GM23338 (cell line): ENCODE data around the gene POMP. TPM values are rescaled to one million over a fixed set of nuclear protein-coding genes. Genes with fewer than 3 reads are reported as not detected.

Experiments used
- ATAC-seq: fragments of 200-7000 bp; cut with Tn5 transposase; 3 replicates; pipeline ENCODE4 v1.9.1; 2020
- DNase-seq: peaks from one replicate; pipeline ENCODE4 v3.0.0-alpha.2; 2015; ENCODE audit warnings: low spot score
- H2AFZ ChIP-seq: fragments of 200-600 bp; sonication (generic); 2 replicates; pipeline ENCODE4 v1.8.0; 2016; ENCODE audit warnings: antibody characterized with exemption, mild to moderate bottlenecking, moderate library complexity
- H3F3A ChIP-seq: fragments of 200-600 bp; sonication (generic); replicated peaks from 2 replicates; pipeline ENCODE4 v1.8.0; 2017; ENCODE audit warnings: antibody characterized with exemption, mixed run types, low read depth
- H3K27ac ChIP-seq: fragments of 200-600 bp; sonication (generic); 2 replicates; pipeline ENCODE4 v1.6.1; 2016; ENCODE audit warnings: low read depth
- H3K27me3 ChIP-seq: fragments of 200-600 bp; sonication (generic); 2 replicates; pipeline ENCODE4 v1.8.0; 2016; ENCODE audit warnings: mild to moderate bottlenecking, mixed run types, moderate library complexity; ENCODE audit not compliant: insufficient read depth
- H3K36me3 ChIP-seq: fragments of 200-600 bp; sonication (generic); 2 replicates; pipeline ENCODE4 v1.8.0; 2016; ENCODE audit warnings: mild to moderate bottlenecking; ENCODE audit not compliant: insufficient read depth
- H3K4me1 ChIP-seq: fragments of 200-600 bp; sonication (generic); 2 replicates; pipeline ENCODE4 v1.8.0; 2016; ENCODE audit warnings: mild to moderate bottlenecking, moderate library complexity; ENCODE audit not compliant: insufficient read depth
- H3K4me2 ChIP-seq: fragments of 200-600 bp; sonication (generic); 2 replicates; pipeline ENCODE4 v1.7.1; 2017; ENCODE audit warnings: mixed run types
- H3K4me3 ChIP-seq: fragments of 200-600 bp; sonication (generic); 2 replicates; pipeline ENCODE4 v1.6.1; 2016; ENCODE audit warnings: mixed run types
- H3K79me2 ChIP-seq: fragments of 200-600 bp; sonication (generic); replicated peaks from 2 replicates; pipeline ENCODE4 v1.8.0; 2017; ENCODE audit warnings: mild to moderate bottlenecking; ENCODE audit not compliant: insufficient read depth
- H3K9me2 ChIP-seq: fragments of 200-600 bp; sonication (generic); 2 replicates; pipeline ENCODE4 v1.8.0; 2017; ENCODE audit not compliant: insufficient read depth
- H4K20me1 ChIP-seq: fragments of 200-600 bp; sonication (generic); replicated peaks from 2 replicates; pipeline ENCODE4 v1.8.0; 2017; ENCODE audit warnings: mild to moderate bottlenecking; ENCODE audit not compliant: insufficient read depth
- H3K27ac Mint-ChIP-seq: 2 replicates; pipeline ENCODE4 v1.8.0; 2020; ENCODE audit warnings: inconsistent platforms, mild to moderate bottlenecking, moderate library complexity, mixed read lengths
- H3K27me3 Mint-ChIP-seq: 3 replicates; pipeline ENCODE4 v1.8.0; 2022; ENCODE audit warnings: low read depth, mild to moderate bottlenecking, moderate library complexity, mixed read lengths, inconsistent platforms; ENCODE audit not compliant: insufficient read depth, poor library complexity
- H3K36me3 Mint-ChIP-seq: 3 replicates; pipeline ENCODE4 v1.8.0; 2021; ENCODE audit warnings: low read depth, mild to moderate bottlenecking, inconsistent platforms, moderate library complexity, mixed read lengths
- H3K4me1 Mint-ChIP-seq: 3 replicates; pipeline ENCODE4 v1.8.0; 2020; ENCODE audit warnings: mild to moderate bottlenecking, inconsistent platforms, mixed read lengths
- H3K4me3 Mint-ChIP-seq: 3 replicates; pipeline ENCODE4 v1.8.0; 2021; ENCODE audit warnings: moderate library complexity, mild to moderate bottlenecking, inconsistent platforms, mixed read lengths
- H3K9me3 Mint-ChIP-seq: 3 replicates; pipeline ENCODE4 v1.8.0; 2020; ENCODE audit warnings: moderate library complexity, mild to moderate bottlenecking, inconsistent platforms, mixed read lengths
- EZH2 ChIP-seq: fragments of 200-600 bp; sonication (generic); IDR thresholded peaks from one replicate; pipeline ENCODE4 v1.8.0; 2017; ENCODE audit warnings: antibody characterized with exemption, mild to moderate bottlenecking, low read depth; ENCODE audit not compliant: unreplicated experiment
- EZH2phosphoT487 ChIP-seq: fragments of 200-600 bp; sonication (generic); IDR thresholded peaks from one replicate; pipeline ENCODE4 v1.8.1; 2018; ENCODE audit warnings: antibody characterized with exemption; ENCODE audit not compliant: unreplicated experiment
- POLR2AphosphoS5 ChIP-seq: IDR thresholded peaks from 2 replicates; pipeline ENCODE4 v1.6.1; 2016; ENCODE audit warnings: antibody characterized with exemption, low read depth
- ZNF114 ChIP-seq: fragments of 250-450 bp; sonication (Bioruptor Pico); IDR thresholded peaks from 2 replicates; pipeline ENCODE4 v1.5.0; 2020; ENCODE audit warnings: mild to moderate bottlenecking, moderate library complexity
- ZNF462 ChIP-seq: fragments of 250-450 bp; sonication (Bioruptor Pico); IDR thresholded peaks from 2 replicates; pipeline ENCODE4 v1.5.0; 2020; ENCODE audit warnings: mild to moderate bottlenecking, moderate library complexity
- polyA plus RNA-seq: library from polyadenylated mRNA; unstranded; fragments of >200 nt; fragmentation: Nextera tagmentation; extraction: Ambion mirVana; gene quantifications from 2 replicates; pipeline ENCODE4 v1.2.1, GENCODE V29; 2016
- total RNA-seq: library from RNA; depleted of rRNA; stranded (reverse); fragments of >200 nt; shearing (Covaris generic); gene quantifications from 2 replicates; pipeline ENCODE4 v1.2.3, GENCODE V29; 2014

The POMP gene
- total and polyA plus RNA-seq, 2 experiments from 2014 or later, result 95.9 to 446 TPM

- no peak for TF ChIP-seq ZNF462 (CRISPR knock-in tag)
- no peak for TF ChIP-seq ZNF114 (CRISPR knock-in tag)
- no peak for TF ChIP-seq EZH2
- TF ChIP-seq EZH2phosphoT487, result no peak
- no peak for TF ChIP-seq POLR2AphosphoS5
Observed at GRCh38 chr13:28611654-28612131, 47.2 kb upstream of the POMP start (continued).

- H3K4me1 Mint-ChIP-seq, result no peaks in the 10 kb centered on the region
- no peaks in the 10 kb centered on the region for H3K4me1 ChIP-seq
- DNase-seq (no peak), ATAC-seq (no peak)
- no peak overlapping the region for H3K4me3 Mint-ChIP-seq
- no peaks in the 10 kb centered on the region; the same call in 2 of the 3 replicates for H3K9me3 Mint-ChIP-seq
- H3K27ac Mint-ChIP-seq, result no peak overlapping the region
- H3K36me3 ChIP-seq, result no peaks in the 10 kb centered on the region
- no peaks in the 10 kb centered on the region for H3K27me3 ChIP-seq
- H4K20me1 ChIP-seq, result no peaks in the 10 kb centered on the region
- no peaks in the 10 kb centered on the region for H3K79me2 ChIP-seq
- TF ChIP-seq EZH2phosphoT487, result no peak
- H3K27me3 Mint-ChIP-seq, result no peaks in the 10 kb centered on the region
- no peaks in the 10 kb centered on the region for H3F3A ChIP-seq
- no peaks in the 10 kb centered on the region for H3K36me3 Mint-ChIP-seq
- no peak overlapping the region for H3K27ac ChIP-seq
- no peak overlapping the region for H3K4me2 ChIP-seq
- H2AFZ ChIP-seq, result peak overlapping the region; percentile 69; the same call in 1 of the 2 replicates
- H3K9me2 ChIP-seq, result peaks cover 8% of the 10 kb centered on the region; the same call in 1 of the 2 replicates
- no peak overlapping the region for H3K4me3 ChIP-seq
Observed at GRCh38 chr13:28613562-28613961, 45.4 kb upstream of the POMP start.
